Activated CD4-positive, alpha-beta T cell treated with anti-CD3 and anti-CD28 coated beads, Interleukin-10, Interleukin-2, amounts not matched to agents 100 ng/mL and 50 ng/mL, durations not matched to agents 16 hours and 8 hours (primary cell): Measurements from ENCODE around the gene GJA3.
A peak's percentile ranks its signal among the peaks of the same experiment; 100 is the strongest.

ENCODE experiments used
- DNase-seq: peaks from one replicate; pipeline ENCODE4 v3.0.0-alpha.2; 2020

GJA3 gene

GRCh38 chr13:20126541-20127261, 34.2 kb downstream of the GJA3 start:
- no peak for DNase-seq

GRCh38 chr13:20125783-20126165, 35.1 kb downstream of the GJA3 start:
- no peak for DNase-seq

- no peak for DNase-seq
These were observed 35.6 kb downstream of the GJA3 start for GRCh38 chr13:20125129-20125782.

GRCh38 chr13:20124303-20124702, 36.5 kb downstream of the GJA3 start:
- no peak for DNase-seq

- no peak for DNase-seq
These were observed 39.7 kb downstream of the GJA3 start for GRCh38 chr13:20121159-20121525.

GRCh38 chr13:20119960-20120359, 40.9 kb downstream of the GJA3 start:
- no peak for DNase-seq

GRCh38 chr13:20118268-20119140, 42.3 kb downstream of the GJA3 start:
- DNase-seq, result peak; percentile 40

- no peak for DNase-seq
These were observed 44.6 kb downstream of the GJA3 start for GRCh38 chr13:20116213-20116612.

- DNase-seq, result no peak
These were observed 46.7 kb downstream of the GJA3 start for GRCh38 chr13:20114066-20114610.

- no peak for DNase-seq
These were observed 51.8 kb downstream of the GJA3 start for GRCh38 chr13:20109037-20109436.

- no peak for DNase-seq
These were observed 54.1 kb downstream of the GJA3 start for GRCh38 chr13:20106742-20107141.

- DNase-seq, result no peak
These were observed 55.6 kb downstream of the GJA3 start for GRCh38 chr13:20105161-20105689.

GRCh38 chr13:20102525-20103180, 58.2 kb downstream of the GJA3 start:
- DNase-seq, result no peak

- no peak for DNase-seq
These were observed 59.2 kb downstream of the GJA3 start for GRCh38 chr13:20101467-20102316.

GRCh38 chr13:20099319-20099718, 61.5 kb downstream of the GJA3 start:
- no peak for DNase-seq

- no peak for DNase-seq
These were observed 66.9 kb downstream of the GJA3 start for GRCh38 chr13:20093951-20094350.

GRCh38 chr13:20090349-20090748, 70.5 kb downstream of the GJA3 start:
- DNase-seq, result no peak
